ENCODE data around the gene CAPN11. TPM values are rescaled to one million over a fixed set of nuclear protein-coding genes. Genes with fewer than 3 reads are reported as not detected.

Gene CAPN11
- total RNA-seq, 1 experiment from 2014 or later = not detected

- no peak overlapping the region for H3K9ac ChIP-seq (ENCODE audit: low read length)
- ATAC-seq = no peak
- H3K4me3 ChIP-seq (replicated peaks in 1 of 2; ENCODE audit: low read depth in 1 of 2, low read length in 2 of 2) = no peak overlapping the region
- H2AFZ ChIP-seq (ENCODE audit: low read depth, low read length, poor library complexity, severe bottlenecking) = no peak overlapping the region
- no TSS peak for BruUV-seq (replicated peaks)
- intact Hi-C loops (cut with micrococcal nuclease) = no loop called here
- H3K27me3 ChIP-seq (ENCODE audit: insufficient read depth, low read length) = no peaks in the 10 kb centered on the region
- POLR2A ChIA-PET = no interaction called here
- RAD21 ChIA-PET (ENCODE audit: low non-redundant PET in 1 of 2, low total read pairs in 2 of 2, uncharacterized antibody in 2 of 2, unreplicated experiment in 2 of 2) = no interaction called here
- H4K20me1 ChIP-seq (ENCODE audit: insufficient read depth) = no peaks in the 10 kb centered on the region
- no peak overlapping the region for H3K4me2 ChIP-seq (ENCODE audit: low read length)
- H3K79me2 ChIP-seq (ENCODE audit: insufficient read depth, low read length) = no peaks in the 10 kb centered on the region
- TF ChIP-seq CEBPB (IDR thresholded peaks at IDR 0.05; ENCODE audit: low read depth) (no peak), ZNF274 (IDR thresholded peaks at IDR 0.05; ENCODE audit: low read depth, low read length) (no peak), REST (IDR thresholded peaks at IDR 0.05; ENCODE audit: low read depth) (no peak), RAD21 (IDR thresholded peaks at IDR 0.05; ENCODE audit: low read depth) (no peak), EZH2phosphoT487 (IDR thresholded peaks at IDR 0.05; ENCODE audit: borderline replicate concordance) (no peak), EGR1 (IDR thresholded peaks at IDR 0.05; ENCODE audit: low read depth) (no peak), JUND (IDR thresholded peaks at IDR 0.05) (no peak), FOSL1 (IDR thresholded peaks at IDR 0.05; ENCODE audit: low read depth) (no peak), ZFX (IDR thresholded peaks at IDR 0.05) (no peak), CBX3 (IDR thresholded peaks at IDR 0.05; ENCODE audit: low read depth) (no peak), EZH2 (IDR thresholded peaks at IDR 0.05) (no peak), POLR2A (IDR thresholded peaks at IDR 0.05; ENCODE audit: borderline replicate concordance, extremely low read depth, insufficient read depth, insufficient read length) (no peak)
- no peaks in the 10 kb centered on the region for H3K9me2 ChIP-seq (ENCODE audit: insufficient read depth)
- no peaks in the 10 kb centered on the region for H3K9me3 ChIP-seq (ENCODE audit: control insufficient read depth in 1 of 2, insufficient read depth in 1 of 2, low read depth in 1 of 2, low read length in 2 of 2)
- DNase-seq (ENCODE audit: low read depth, low spot score) = no peak
- no peaks in the 10 kb centered on the region for H3K36me3 ChIP-seq (ENCODE audit: control insufficient read depth in 1 of 2, insufficient read depth in 2 of 2, low read length in 2 of 2)
- H3K27ac ChIP-seq (ENCODE audit: low read depth, low read length) = no peak overlapping the region
- peaks cover 0 to 11% of the 10 kb centered on the region in 2 experiments; a peak in 1 of 4 replicates for H3K4me1 ChIP-seq (ENCODE audit: control insufficient read depth in 1 of 2, insufficient read depth in 2 of 2, low read length in 2 of 2)
- CTCF ChIA-PET = interaction anchor here (0.7 kb wide), 1 partner anchor 61 kb away, joined by 3 read pairs; no protein-coding TSS in a partner anchor
Measured at GRCh38 chr6:44180406-44180805, 21.8 kb downstream of the CAPN11 start.

Measured in HCT116 (cell line).